Measurements from ENCODE around the gene FAR2.

The FAR2 gene

DNA sequence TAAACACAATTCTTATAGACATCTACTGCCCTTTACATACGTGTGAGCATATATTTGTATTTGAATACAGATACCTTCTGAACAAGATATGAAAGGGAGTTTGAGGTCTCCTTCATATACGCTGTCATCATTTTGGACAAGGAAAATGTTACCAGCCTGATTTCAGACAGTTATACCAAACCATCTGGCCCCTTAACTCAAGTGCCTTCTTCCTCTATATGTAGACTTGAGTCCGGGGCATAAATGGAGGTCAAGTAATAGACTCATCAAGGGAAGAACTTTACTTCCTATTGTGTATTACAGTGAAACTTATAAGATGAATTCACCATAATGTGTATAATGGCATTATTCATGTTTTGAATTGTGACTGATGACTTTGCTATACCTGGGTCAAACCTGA, 52.2 kb downstream of the FAR2 start:
- no peak overlapping the region for H3K4me3 ChIP-seq (ENCODE audit: low read depth, low read length)
- TF ChIP-seq, protein P1, sequence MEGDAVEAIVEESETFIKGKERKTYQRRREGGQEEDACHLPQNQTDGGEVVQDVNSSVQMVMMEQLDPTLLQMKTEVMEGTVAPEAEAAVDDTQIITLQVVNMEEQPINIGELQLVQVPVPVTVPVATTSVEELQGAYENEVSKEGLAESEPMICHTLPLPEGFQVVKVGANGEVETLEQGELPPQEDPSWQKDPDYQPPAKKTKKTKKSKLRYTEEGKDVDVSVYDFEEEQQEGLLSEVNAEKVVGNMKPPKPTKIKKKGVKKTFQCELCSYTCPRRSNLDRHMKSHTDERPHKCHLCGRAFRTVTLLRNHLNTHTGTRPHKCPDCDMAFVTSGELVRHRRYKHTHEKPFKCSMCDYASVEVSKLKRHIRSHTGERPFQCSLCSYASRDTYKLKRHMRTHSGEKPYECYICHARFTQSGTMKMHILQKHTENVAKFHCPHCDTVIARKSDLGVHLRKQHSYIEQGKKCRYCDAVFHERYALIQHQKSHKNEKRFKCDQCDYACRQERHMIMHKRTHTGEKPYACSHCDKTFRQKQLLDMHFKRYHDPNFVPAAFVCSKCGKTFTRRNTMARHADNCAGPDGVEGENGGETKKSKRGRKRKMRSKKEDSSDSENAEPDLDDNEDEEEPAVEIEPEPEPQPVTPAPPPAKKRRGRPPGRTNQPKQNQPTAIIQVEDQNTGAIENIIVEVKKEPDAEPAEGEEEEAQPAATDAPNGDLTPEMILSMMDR (IDR thresholded peaks at IDR 0.05; ENCODE audit: low read depth, low read length, missing control alignments): no peak
- in situ Hi-C loops (cut with HindIII; ENCODE audit: low sequenced_read_pairs): no loop called here
- DNase-seq (ENCODE audit: low read depth): no peak

DNA sequence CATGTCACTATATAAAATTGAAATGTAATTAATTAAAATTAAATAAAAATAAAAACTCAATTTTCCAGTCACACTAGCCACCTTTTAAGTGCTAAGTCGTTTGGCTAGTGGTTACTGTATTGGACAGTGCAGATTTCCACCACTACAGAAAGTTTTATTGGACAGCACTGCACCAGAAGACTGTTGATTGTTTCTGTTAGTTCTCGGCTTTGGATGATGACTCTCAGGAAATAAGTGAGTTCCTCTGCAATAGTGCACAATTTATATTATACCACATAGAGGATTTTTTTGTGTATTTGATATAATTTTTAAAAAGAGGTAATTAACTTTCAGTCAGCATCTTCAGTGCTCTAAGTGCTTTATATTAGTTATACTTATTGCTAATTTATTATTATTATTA, 52.7 kb downstream of the FAR2 start:
- in situ Hi-C loops (cut with HindIII; ENCODE audit: low sequenced_read_pairs): no loop called here
- H3K4me3 ChIP-seq (ENCODE audit: low read depth, low read length): no peak overlapping the region
- DNase-seq (ENCODE audit: low read depth): no peak
- TF ChIP-seq, protein P1 (IDR thresholded peaks at IDR 0.05; ENCODE audit: low read depth, low read length, missing control alignments): no peak

DNA sequence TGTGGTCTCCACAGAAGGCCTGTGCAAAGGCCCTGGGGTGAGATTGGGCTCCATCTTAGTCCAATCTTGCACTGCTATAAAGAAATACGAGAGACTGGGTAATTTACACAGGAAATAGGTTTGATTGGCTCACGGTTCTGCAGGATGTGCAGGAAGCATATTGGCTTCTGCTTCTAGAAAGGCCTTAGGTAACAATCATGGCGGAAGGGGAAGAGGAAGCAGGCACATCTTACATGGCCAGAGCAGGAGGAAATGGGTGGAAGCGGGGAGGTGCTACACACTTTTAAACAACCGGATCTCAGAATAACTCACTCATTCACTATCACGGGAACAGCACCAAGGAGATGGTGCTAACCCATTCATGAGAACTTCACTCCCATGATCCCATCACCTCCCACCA, 55.4 kb downstream of the FAR2 start:
- TF ChIP-seq, protein P1 (IDR thresholded peaks at IDR 0.05; ENCODE audit: low read depth, low read length, missing control alignments): no peak
- no peak overlapping the region for H3K4me3 ChIP-seq (ENCODE audit: low read depth, low read length)
- in situ Hi-C loops (cut with HindIII; ENCODE audit: low sequenced_read_pairs): no loop called here
- DNase-seq (ENCODE audit: low read depth): no peak

DNA sequence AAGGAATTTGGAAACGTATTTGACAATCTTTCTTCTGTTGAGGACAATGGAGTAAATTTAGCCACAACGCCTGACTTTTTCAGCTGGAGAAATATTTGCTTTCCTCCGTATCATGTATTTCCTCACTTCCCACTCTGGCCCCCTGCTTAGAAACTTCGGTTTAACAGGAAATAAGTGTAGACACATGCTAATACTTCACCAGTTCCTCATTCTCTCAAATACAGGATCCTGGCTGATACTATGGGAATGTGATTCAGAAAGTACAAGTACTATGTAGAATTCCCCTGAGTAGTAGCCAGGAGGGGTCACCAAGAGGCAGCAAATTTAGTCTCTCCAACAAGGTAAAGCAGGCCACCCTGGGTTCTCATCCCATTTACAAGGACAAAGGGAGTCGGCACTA, 58.0 kb downstream of the FAR2 start:
- TF ChIP-seq, protein P1 (IDR thresholded peaks at IDR 0.05; ENCODE audit: low read depth, low read length, missing control alignments): no peak
- no peak overlapping the region for H3K4me3 ChIP-seq (ENCODE audit: low read depth, low read length)
- in situ Hi-C loops (cut with HindIII; ENCODE audit: low sequenced_read_pairs): no loop called here

DNA sequence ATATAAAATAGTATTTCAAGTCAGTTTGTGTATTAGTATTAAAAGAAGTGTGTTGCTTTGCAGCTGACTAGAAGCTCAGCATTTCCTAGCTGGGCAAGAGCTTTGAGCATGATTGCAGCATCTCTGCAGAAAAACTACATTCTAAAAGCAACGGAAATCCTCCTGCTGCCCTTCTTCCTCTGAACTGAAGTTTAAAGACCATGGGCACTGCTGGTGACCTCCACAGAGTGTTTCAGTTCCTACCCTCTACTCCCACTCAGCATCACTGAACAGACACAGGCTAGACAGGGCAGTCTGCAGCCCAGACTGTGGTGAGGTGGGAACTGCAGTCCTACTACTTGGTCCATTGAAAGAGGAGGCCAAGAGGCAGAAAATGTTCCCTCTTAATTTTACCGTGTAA, 59.0 kb downstream of the FAR2 start:
- DNase-seq (ENCODE audit: low read depth): no peak

More for the DNA sequence above, 58.0 kb downstream of the FAR2 start:
- DNase-seq (ENCODE audit: low read depth): no peak

DNA sequence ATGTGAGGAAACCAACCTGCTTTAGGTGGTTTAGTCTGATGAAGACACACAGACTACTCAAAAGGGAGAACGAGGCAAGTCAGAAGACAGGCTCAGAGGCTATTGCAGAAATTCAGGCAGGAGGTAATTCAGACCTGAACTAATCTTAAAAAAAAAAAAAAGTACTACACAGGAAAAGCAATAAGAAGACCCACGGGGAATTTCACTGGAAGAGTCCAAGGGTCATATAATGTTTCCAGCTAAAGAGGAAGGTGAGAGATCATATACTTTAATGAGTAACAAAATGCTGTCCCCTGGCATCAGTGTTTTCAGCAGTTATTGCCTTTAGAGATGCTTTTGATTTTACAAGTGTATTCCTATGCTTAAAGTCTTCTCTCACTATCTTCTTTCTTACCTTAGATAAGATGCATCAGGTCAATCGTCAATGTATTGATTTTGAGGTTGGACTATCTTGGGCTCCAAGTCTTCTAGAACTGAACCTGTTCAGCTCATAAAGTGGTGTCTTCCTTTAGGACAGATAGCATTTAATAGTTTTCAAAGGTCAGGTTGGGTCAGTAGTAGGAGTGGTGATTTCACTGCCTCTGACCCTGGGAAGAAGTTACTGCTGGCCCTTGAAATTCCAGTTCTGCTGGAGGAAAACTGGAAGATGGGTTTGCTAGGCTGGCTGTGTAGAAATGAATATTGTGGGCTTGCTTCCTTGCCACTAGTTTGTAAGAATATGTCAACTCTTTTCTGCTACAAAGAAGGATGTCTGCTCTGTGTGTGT, 60.0 kb downstream of the FAR2 start:
- DNase-seq (ENCODE audit: low read depth): no peak

More for the DNA sequence above, 59.0 kb downstream of the FAR2 start:
- in situ Hi-C loops (cut with HindIII; ENCODE audit: low sequenced_read_pairs): no loop called here
- TF ChIP-seq, protein P1 (IDR thresholded peaks at IDR 0.05; ENCODE audit: low read depth, low read length, missing control alignments): no peak
- H3K4me3 ChIP-seq (ENCODE audit: low read depth, low read length): no peak overlapping the region

More for the DNA sequence above, 60.0 kb downstream of the FAR2 start:
- TF ChIP-seq, protein P1 (IDR thresholded peaks at IDR 0.05; ENCODE audit: low read depth, low read length, missing control alignments): no peak
- no peak overlapping the region for H3K4me3 ChIP-seq (ENCODE audit: low read depth, low read length)
- in situ Hi-C loops (cut with HindIII; ENCODE audit: low sequenced_read_pairs): no loop called here
